ENCODE data around the gene WFDC1. TPM values are rescaled to one million over a fixed set of nuclear protein-coding genes. Genes with fewer than 3 reads are reported as not detected.
"Not testable (repeated sequence)": the region's sequence is repeated elsewhere in the genome, so short reads cannot be mapped to it uniquely, and the experiment has no call there.

Gene WFDC1
- total RNA-seq, 1 experiment from 2014 or later, result not detected

DNA sequence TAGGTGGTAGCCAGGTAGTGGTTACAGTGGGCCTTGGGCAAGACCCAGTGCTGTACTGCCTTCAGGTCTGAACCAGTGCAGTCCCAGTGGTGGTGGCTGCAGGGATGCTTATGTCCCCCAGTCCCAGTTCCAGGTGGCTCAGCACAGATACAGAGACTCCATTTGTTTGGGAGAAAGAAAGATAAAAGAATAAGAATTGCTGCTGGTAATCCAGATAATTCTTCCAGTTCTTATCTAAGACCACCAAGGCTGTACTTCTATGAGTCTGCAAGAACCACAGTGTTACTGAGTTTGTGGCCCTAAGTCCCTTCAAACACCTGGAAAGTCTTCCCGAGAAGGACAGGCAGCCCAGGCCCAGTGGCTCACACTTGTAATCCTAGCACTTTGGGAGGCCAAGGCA, 39.8 kb downstream of the WFDC1 start:
- TF ChIP-seq, protein P1, sequence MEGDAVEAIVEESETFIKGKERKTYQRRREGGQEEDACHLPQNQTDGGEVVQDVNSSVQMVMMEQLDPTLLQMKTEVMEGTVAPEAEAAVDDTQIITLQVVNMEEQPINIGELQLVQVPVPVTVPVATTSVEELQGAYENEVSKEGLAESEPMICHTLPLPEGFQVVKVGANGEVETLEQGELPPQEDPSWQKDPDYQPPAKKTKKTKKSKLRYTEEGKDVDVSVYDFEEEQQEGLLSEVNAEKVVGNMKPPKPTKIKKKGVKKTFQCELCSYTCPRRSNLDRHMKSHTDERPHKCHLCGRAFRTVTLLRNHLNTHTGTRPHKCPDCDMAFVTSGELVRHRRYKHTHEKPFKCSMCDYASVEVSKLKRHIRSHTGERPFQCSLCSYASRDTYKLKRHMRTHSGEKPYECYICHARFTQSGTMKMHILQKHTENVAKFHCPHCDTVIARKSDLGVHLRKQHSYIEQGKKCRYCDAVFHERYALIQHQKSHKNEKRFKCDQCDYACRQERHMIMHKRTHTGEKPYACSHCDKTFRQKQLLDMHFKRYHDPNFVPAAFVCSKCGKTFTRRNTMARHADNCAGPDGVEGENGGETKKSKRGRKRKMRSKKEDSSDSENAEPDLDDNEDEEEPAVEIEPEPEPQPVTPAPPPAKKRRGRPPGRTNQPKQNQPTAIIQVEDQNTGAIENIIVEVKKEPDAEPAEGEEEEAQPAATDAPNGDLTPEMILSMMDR (IDR thresholded peaks at IDR 0.05; ENCODE audit: unreplicated experiment), result no peak

DNA sequence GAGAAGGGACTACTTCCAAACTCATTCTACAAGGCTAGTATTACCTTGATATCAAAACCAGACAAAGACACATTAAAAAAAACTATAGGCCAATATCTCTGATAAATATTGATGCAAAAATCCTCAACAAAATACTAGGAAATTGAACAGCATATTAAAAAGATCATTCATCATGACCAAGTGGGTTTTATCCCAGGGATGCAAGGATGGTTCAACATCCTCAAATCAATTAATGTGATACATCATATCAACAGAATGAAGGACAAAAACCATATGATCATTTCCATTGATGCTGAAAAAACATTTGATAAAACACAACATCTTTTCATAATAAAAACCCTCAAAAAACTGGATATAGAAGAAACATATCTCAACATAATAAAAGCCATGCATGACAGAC, 42.6 kb downstream of the WFDC1 start:
- H3K27ac Mint-ChIP-seq (ENCODE audit: unreplicated experiment); H3K27me3 Mint-ChIP-seq (ENCODE audit: unreplicated experiment); BruUV-seq (replicated peaks); H3K36me3 Mint-ChIP-seq (ENCODE audit: insufficient read depth, unreplicated experiment); H3K4me3 Mint-ChIP-seq (ENCODE audit: low read depth, unreplicated experiment); CTCF ChIA-PET; intact Hi-C loops (cut with micrococcal nuclease; ENCODE audit: unreplicated experiment); H3K9me3 Mint-ChIP-seq (ENCODE audit: low read depth, unreplicated experiment); DNase-seq; H3K4me1 Mint-ChIP-seq (ENCODE audit: low read depth, unreplicated experiment): not testable (repeated sequence)

More for the DNA sequence above, 39.8 kb downstream of the WFDC1 start:
- intact Hi-C loops (cut with micrococcal nuclease; ENCODE audit: unreplicated experiment), result no loop called here
- Mint-ChIP-seq H3K9me3 (ENCODE audit: low read depth, unreplicated experiment) (peaks cover 5% of the 10 kb centered on the region), H3K27me3 (ENCODE audit: unreplicated experiment) (peaks cover 14% of the 10 kb centered on the region), H3K36me3 (ENCODE audit: insufficient read depth, unreplicated experiment) (no peaks in the 10 kb centered on the region), H3K4me3 (ENCODE audit: low read depth, unreplicated experiment) (no peak overlapping the region), H3K27ac (ENCODE audit: unreplicated experiment) (no peak overlapping the region), H3K4me1 (ENCODE audit: low read depth, unreplicated experiment) (no peaks in the 10 kb centered on the region)
- no TSS peak for BruUV-seq (replicated peaks)
- CTCF ChIA-PET, result no interaction called here
- DNase-seq, result no peak

DNA sequence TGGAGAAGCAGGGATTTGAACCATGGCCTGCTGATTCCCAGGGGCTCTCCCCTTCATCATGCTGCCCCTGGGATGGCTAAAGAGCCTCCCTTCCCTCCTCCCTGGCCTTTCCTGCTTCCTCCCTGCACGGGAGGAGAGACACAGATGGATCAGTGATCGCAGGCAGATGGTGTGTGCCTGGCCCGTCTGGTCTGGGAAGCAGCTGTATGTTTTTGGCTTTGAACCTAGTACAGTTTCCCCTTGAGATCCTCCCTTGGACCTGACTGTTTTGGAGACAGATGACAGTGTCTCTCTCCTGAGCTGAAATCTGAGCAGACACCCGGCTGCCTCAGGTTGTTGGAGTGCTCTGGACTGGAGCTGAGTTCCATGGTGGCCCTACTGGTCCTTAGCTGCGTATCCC, 44.6 kb downstream of the WFDC1 start:
- no peak for DNase-seq
- TF ChIP-seq, protein P1 (IDR thresholded peaks at IDR 0.05; ENCODE audit: unreplicated experiment), result no peak
- H3K27ac Mint-ChIP-seq (ENCODE audit: unreplicated experiment), result no peak overlapping the region
- CTCF ChIA-PET, result no interaction called here
- no peak overlapping the region for H3K4me3 Mint-ChIP-seq (ENCODE audit: low read depth, unreplicated experiment)
- no TSS peak for BruUV-seq (replicated peaks)
- intact Hi-C loops (cut with micrococcal nuclease; ENCODE audit: unreplicated experiment), result no loop called here
- H3K36me3 Mint-ChIP-seq (ENCODE audit: insufficient read depth, unreplicated experiment), result no peaks in the 10 kb centered on the region
- peaks cover 5% of the 10 kb centered on the region for H3K9me3 Mint-ChIP-seq (ENCODE audit: low read depth, unreplicated experiment)
- H3K27me3 Mint-ChIP-seq (ENCODE audit: unreplicated experiment), result peaks cover 2% of the 10 kb centered on the region
- no peaks in the 10 kb centered on the region for H3K4me1 Mint-ChIP-seq (ENCODE audit: low read depth, unreplicated experiment)

DNA sequence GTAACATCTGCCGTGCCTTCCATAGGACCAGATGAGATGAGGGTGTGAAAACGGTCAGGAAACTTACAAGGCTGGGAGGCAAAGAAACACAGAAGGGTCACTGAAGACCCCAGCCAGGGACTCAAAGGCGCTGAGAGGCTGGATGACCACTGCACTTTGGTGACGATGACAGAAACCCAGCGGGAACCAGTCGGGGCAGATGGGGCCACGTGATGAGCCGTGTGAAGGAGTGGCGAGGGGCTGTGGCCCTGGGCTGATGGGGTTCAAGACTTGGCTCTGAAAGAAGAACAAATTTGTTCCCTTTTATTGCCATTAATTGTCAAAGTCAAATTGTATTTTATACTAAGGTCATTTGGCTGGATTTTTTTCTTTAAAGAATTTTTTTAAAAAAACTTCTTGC, 45.1 kb downstream of the WFDC1 start:
- no peak overlapping the region for H3K4me3 Mint-ChIP-seq (ENCODE audit: low read depth, unreplicated experiment)
- peaks cover 5% of the 10 kb centered on the region for H3K9me3 Mint-ChIP-seq (ENCODE audit: low read depth, unreplicated experiment)
- BruUV-seq (replicated peaks), result no TSS peak
- DNase-seq, result no peak
- intact Hi-C loops (cut with micrococcal nuclease; ENCODE audit: unreplicated experiment), result no loop called here
- no peak overlapping the region for H3K27ac Mint-ChIP-seq (ENCODE audit: unreplicated experiment)
- H3K27me3 Mint-ChIP-seq (ENCODE audit: unreplicated experiment), result peaks cover 7% of the 10 kb centered on the region
- no peaks in the 10 kb centered on the region for H3K36me3 Mint-ChIP-seq (ENCODE audit: insufficient read depth, unreplicated experiment)
- CTCF ChIA-PET, result no interaction called here
- H3K4me1 Mint-ChIP-seq (ENCODE audit: low read depth, unreplicated experiment), result no peaks in the 10 kb centered on the region
- TF ChIP-seq, protein P1 (IDR thresholded peaks at IDR 0.05; ENCODE audit: unreplicated experiment), result no peak

DNA sequence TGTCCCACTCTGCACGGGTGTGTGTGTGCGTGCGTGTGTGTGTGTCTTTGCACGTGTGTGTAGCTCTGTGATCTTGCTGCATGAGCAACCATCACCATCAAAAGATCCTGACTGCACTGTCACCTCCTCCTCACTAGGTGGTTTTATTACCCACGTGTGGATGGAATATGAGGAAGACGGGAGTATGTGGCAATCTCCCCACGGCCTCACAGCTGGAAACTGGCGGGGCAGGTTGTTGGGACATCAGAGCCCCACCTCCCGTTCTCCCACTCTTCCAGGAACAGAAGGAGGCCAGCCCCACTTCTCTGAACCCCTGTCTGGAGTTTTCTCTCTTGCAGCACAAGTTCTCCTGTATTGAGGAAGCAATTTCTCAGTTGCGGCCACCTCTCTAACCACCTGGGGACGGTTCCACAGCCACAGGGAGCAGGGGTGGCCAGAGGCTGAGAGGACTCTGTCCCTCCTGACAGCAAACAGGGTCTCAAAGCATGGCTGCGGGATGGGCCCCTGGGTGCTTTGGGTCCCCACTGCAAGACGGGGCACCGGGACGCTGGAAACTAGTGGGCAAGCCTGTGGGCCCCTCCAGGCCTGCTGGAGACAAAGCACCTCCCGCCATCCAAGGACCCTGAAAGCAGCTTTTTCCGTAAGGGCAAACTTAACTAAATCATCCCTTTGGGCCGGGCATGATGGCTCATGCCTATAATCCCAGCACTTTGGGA, 45.8 kb downstream of the WFDC1 start:
- peak; percentile 70 for DNase-seq
- H3K4me3 Mint-ChIP-seq (ENCODE audit: low read depth, unreplicated experiment), result no peak overlapping the region
- H3K27ac Mint-ChIP-seq (ENCODE audit: unreplicated experiment), result no peak overlapping the region
- H3K4me1 Mint-ChIP-seq (ENCODE audit: low read depth, unreplicated experiment), result no peaks in the 10 kb centered on the region
- no TSS peak for BruUV-seq (replicated peaks)
- peaks cover 5% of the 10 kb centered on the region for H3K9me3 Mint-ChIP-seq (ENCODE audit: low read depth, unreplicated experiment)
- intact Hi-C loops (cut with micrococcal nuclease; ENCODE audit: unreplicated experiment), result no loop called here
- CTCF ChIA-PET, result no interaction called here
- no peaks in the 10 kb centered on the region for H3K36me3 Mint-ChIP-seq (ENCODE audit: insufficient read depth, unreplicated experiment)
- TF ChIP-seq, protein P1 (IDR thresholded peaks at IDR 0.05; ENCODE audit: unreplicated experiment), result no peak
- H3K27me3 Mint-ChIP-seq (ENCODE audit: unreplicated experiment), result peaks cover 10% of the 10 kb centered on the region

Measured in Calu3 (cell line).